HG03135 (cell line): Measurements from ENCODE around the gene PYGB.

ENCODE experiments used
- ATAC-seq: cut with Tn5 transposase; IDR thresholded peaks from one replicate; pipeline ENCODE4 v1.9.1; 2021; ENCODE audit warnings: mild to moderate bottlenecking, moderate library complexity; ENCODE audit not compliant: unreplicated experiment

Gene PYGB

DNA sequence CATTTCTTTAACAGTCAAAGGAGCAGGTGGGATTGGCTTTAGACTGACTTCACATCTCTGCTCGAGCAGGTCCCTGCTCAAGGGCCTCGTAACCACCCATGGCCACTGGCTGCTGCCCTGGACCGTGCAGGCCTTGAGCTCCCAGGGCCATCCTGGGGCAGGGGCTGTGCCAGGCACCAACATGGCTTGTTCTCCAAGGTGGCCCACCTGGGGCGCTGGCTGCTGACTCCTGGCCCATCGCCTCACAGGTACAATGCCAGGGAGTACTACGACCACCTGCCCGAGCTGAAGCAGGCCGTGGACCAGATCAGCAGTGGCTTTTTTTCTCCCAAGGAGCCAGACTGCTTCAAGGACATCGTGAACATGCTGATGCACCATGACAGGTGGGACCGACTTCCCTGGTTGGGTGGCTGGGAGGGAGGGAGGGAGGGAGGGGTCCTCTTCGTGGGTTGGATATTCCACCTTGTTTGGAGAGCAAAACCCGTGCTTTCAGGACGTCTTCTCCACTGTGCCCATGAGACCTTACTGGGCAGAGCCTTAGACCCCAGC, 46.1 kb downstream of the PYGB start:
- no peak for ATAC-seq

GRCh38 chr20:25294459-25295385, 46.8 kb downstream of the PYGB start:
- ATAC-seq, result peak; percentile 41

- no peak for ATAC-seq
Observed at GRCh38 chr20:25295386-25296093, 47.7 kb downstream of the PYGB start.

DNA sequence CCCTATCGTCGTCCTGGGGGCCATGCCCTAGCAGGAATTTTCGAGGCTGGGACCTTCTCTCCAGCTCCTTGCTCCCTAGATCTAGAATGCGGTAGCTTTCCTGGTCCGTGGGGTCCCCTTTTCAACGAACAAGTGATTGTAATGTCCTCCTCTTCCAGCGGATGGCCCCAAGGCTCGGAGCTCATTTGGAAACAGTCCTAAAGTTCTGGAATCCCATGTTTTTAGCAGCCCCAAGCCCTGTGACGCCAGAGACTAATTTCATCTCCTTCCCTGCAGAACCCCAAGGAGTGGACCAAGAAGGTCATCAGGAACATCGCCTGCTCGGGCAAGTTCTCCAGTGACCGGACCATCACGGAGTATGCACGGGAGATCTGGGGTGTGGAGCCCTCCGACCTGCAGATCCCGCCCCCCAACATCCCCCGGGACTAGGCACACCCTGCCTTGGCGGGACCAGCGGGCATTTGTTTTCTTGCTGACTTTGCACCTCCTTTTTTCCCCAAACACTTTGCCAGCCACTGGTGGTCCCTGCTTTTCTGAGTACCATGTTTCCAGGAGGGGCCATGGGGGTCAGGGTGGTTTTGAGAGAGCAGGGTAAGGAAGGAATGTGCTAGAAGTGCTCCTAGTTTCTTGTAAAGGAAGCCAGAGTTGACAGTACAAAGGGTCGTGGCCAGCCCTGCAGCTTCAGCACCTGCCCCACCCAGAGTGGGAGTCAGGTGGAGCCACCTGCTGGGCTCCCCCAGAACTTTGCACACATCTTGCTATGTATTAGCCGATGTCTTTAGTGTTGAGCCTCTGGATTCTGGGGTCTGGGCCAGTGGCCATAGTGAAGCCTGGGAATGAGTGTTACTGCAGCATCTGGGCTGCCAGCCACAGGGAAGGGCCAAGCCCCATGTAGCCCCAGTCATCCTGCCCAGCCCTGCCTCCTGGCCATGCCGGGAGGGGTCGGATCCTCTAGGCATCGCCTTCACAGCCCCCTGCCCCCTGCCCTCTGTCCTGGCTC, 48.5 kb downstream of the PYGB start:
- peak; percentile 17 for ATAC-seq

GRCh38 chr20:25297141-25297905, 49.4 kb downstream of the PYGB start:
- ATAC-seq, result peak; percentile 52

- no peak for ATAC-seq
Observed at GRCh38 chr20:25299806-25300205, 51.9 kb downstream of the PYGB start.

DNA sequence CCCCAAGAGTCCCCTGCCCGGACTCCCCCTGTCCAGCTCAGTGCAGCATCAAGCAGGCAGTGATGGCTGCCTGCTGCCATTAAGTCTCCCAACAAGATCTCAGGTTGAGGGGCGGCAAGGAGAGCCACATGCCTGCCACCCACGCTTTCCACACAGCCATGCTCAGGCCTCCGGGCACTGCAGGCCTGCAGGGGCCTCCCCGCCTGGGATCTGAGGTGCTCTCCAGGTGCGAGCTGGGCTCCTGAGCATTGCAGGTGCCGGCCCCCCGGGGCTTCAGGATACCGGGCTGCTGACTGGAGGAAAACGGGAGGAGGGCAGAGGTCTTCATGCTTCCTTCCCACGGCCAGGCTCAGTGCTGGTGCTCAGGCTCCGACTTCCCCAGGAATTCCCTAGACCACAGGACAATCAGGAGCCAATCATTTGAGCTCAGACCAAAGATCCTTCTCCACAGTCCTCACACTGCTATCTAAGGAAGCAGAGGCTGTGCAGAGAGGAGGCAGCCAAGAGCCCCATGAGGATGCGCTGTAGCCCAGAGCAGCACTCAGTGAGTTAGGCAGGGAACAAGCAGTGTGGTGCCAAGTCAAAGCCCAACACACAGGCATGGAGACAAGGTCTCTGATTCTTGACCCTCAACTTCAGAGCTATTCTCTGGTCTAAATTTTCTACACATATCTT, 52.7 kb downstream of the PYGB start:
- ATAC-seq, result no peak

GRCh38 chr20:25301357-25301920, 53.6 kb downstream of the PYGB start:
- ATAC-seq, result no peak

GRCh38 chr20:25302596-25302995, 54.7 kb downstream of the PYGB start:
- no peak for ATAC-seq

DNA sequence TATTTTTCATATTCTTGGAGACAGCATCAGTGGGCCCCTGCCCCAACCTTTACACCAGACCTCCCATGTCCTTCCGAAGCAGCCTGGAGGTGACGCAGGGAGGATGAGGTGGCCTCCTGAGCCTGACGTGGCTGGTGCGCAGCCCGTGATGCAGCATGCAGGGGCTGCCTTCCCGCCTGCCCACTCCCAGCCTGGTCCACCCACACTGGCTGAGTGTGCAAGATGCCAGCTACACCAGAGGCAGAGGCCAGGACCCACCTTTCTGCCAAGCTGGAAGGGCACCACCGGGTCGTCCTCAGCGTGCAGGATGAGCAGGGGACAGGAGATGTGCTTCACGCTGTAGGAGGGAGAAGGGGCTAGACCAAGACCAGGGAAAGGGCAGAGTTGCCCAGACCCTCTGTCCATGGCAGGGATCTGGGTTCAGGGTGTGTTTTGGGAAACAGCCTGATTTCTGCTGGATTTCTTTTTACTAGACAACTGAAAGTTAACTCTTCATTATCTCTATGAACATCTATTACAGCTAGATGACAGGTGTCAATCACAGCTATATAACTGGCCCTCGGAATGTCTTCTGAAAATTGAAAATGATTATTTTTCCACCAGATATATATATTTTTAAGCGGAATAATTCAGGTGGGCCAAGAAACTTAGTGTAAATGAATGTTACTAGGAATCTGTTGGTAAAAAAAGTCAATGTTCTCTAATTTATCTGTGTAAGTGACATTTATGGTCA, 55.6 kb downstream of the PYGB start:
- ATAC-seq, result no peak

DNA sequence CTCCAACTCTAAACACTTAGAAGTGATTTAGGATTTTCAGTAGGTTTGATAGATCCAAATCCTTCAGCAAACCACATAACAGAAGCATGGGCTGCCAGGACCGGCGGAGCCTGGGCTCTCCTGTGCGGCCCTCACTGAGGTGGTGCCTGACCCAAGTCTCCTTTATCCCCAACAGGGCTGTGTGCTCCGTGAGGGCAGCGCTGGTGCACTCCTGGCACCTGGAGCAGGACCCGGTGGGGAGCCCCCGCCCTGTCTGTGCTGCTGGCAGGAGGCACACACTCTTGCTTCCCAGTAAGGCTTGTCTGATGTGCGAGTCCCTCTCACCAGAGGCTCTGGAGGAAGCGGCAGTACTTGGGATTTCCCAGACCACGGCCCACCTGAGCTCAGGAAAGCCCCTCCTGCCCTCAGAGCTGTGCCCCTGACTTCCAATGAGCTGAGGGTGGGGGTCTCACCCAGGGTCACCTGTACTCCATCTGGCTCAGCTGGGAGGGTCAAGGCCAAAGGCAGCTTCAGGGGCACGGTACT, 56.2 kb downstream of the PYGB start:
- ATAC-seq, result no peak

DNA sequence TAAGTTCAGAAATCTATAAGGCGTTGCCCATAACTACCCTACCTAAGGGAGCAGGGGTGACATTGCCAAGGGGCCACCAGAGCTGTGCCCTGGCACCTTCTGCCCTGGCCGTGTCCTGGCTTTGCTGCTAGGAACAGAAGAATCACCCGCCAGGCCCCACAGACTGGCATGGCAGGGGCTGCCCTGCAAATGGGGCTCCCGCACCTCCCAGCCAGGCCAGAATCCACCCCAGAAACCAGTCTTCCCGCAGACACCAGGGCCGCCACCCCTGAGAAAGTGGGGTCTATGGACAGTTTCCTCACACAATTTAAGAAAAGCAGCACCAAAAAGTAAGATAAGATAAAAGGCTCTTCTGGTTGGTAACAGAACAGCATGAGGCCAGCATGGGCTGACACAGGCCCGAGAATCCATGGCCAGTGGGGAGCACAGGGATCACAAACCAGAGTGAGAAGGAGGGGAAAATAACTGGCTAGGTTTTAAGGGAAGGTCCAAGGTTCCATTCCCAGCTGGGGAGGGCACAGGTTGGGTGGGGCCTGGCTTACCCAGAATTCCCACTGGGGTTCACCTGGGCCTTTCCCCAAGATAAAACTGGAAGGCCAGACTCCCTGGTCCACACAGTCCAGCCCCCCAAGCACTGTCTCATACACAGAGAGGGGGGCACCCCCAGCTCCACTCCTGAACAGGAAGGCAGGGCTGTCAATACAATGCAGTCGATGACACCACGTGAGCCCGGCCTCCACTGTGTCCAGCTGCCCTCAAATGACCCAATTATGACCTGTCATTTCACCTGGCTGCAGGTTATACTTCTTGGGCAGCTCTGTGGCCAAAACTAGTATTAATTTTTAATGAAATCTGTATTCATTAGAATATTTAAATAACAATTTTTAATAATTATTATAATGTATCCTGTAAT, 59.4 kb downstream of the PYGB start:
- ATAC-seq, result no peak

- ATAC-seq, result no peak
Observed at GRCh38 chr20:25308083-25308491, 60.2 kb downstream of the PYGB start.

DNA sequence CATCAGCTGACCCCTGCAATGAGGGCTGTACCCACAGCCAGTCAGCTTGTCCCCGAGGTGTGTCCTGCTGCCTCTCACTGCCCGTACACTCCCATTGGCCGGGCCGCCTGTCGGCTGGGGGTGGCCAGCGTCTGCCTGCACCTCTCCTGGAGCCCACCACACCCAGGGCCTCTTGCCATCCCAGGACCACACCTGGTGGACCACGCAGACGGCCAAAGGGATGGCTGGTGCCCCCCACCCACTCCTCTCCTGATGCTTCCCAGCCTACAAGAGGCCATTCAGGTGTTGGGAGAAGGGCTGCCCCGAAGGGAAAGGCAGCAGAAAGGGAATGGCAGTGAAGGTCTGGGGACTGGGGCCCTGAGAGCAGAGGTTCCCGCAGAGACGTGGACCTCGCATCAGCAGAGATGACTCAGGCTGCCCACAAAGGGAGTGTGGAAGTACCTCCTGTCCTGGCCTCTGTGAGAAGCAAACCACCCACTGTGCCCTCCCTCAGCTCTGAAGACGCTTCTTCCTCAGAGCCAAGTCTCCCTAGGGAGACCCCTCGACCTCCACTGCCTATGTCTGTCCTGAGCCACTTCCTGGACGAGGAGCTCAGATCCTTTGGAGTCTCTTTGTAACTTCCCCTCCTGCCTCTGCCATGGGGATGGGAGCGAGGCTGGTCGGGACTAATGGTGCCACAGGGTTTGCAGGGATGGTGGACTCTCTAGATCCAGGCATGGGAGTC, 60.9 kb downstream of the PYGB start:
- ATAC-seq, result no peak

DNA sequence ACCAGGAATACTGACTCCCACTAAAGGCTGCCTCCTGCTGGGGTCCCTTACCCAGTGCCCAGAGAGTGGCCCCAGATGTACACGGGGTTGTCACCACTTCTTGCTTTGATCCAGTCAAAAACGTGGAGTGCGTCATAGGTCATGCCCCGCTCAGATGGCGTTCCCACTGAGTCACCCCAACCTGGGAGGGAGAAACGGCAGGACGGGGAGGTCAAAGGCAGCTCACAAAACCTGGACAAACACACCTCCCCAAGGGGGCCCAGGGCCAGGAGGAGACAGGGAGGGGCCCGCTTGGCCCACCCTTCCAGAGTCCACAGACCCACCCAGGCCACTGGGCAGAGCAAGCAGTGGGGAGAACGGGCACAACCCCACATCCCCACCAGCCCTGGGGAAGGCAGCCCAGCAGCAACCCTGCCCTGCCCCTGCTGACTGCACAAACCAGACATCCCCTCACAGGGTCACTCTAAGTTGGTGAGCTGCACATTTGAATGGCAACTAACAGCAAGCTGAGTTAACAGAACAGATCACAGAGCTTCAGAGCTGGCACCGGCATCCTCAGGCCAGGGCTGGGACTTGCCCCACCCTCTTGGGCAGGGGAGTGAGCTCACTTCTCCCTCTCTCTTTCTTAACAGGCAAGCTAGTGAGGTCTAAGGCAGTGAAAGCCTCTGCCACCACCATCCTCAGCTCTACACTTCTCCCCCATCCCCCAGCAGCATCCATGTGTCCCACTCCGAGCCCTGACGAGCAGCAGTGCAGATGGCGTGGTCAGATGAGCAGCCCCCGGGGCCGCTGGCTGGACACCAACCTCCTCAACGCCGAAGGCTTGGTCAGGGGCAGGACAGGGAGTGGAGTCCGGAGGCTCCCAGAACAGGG, 61.7 kb downstream of the PYGB start:
- peak; percentile 8 for ATAC-seq
